HL-60 (cell line): Measurements from ENCODE around the gene SERTAD3.

ENCODE experiments used
- DNase-seq, 2 experiments: peaks; one replicate each; pipeline ENCODE4 v3.0.0-alpha.2; 2010 to 2020; ENCODE audit warnings: low read depth in 1 of 2, low spot score in 1 of 2
- H3K27ac ChIP-seq: fragments of 250-450 bp; sonication (Bioruptor Pico); replicated peaks from 2 replicates; pipeline ENCODE4 v1.5.1; 2020; ENCODE audit warnings: mild to moderate bottlenecking, moderate library complexity
- H3K27me3 ChIP-seq: fragments of 250-450 bp; sonication (Bioruptor Pico); 2 replicates; pipeline ENCODE4 v1.5.1; 2021; ENCODE audit warnings: mild to moderate bottlenecking, moderate library complexity; ENCODE audit not compliant: insufficient read depth, poor library complexity, severe bottlenecking
- H3K4me3 ChIP-seq: replicated peaks from 2 replicates; pipeline ENCODE4 v1.5.1; 2011; ENCODE audit warnings: mild to moderate bottlenecking, control low read depth, low read length; ENCODE audit not compliant: insufficient read depth
- GABPA ChIP-seq: IDR thresholded peaks from 2 replicates; pipeline ENCODE4 v1.6.1; 2012; ENCODE audit warnings: low read depth
- POLR2AphosphoS5 ChIP-seq: IDR thresholded peaks from 2 replicates; pipeline ENCODE4 v1.6.1; 2012; ENCODE audit warnings: low read depth
- REST ChIP-seq: IDR thresholded peaks from 2 replicates; pipeline ENCODE4 v1.6.1; 2012; ENCODE audit warnings: low read depth; ENCODE audit not compliant: insufficient replicate concordance
- SPI1 ChIP-seq: IDR thresholded peaks from 2 replicates; pipeline ENCODE4 v1.6.1; 2012; ENCODE audit warnings: low read depth, mild to moderate bottlenecking, borderline replicate concordance
- TF ChIP-seq, protein P1 (sequence below): IDR thresholded peaks from one replicate; pipeline ENCODE4 v1.5.1; 2011; ENCODE audit warnings: low read length, control low read depth, inconsistent platforms; ENCODE audit not compliant: insufficient read depth

SERTAD3 gene

DNA sequence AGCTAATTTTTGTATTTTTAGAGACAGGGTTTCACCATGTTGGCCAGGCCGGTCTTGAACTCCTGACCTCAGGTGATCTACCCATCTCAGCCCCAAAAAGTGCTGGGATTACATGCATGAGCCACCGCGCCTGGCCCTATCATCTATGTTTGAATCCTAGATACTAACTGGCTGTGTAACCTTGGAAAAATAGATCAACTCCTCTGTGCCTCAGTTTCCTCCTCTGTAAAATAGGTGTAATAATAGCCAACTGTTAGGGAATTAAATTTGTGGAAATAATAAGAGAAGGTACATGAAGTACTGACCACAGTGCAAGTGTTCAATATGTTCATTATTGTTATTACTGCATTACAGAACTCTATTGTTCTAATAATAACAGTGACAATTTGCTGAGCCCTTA lies 27.0 kb upstream of the SERTAD3 start:
- Histone ChIP-seq H3K4me3 (no peak overlapping the region), H3K27ac (no peak overlapping the region), H3K27me3 (peaks cover 11% of the 10 kb centered on the region)
- no peak for DNase-seq
- TF ChIP-seq, protein P1, sequence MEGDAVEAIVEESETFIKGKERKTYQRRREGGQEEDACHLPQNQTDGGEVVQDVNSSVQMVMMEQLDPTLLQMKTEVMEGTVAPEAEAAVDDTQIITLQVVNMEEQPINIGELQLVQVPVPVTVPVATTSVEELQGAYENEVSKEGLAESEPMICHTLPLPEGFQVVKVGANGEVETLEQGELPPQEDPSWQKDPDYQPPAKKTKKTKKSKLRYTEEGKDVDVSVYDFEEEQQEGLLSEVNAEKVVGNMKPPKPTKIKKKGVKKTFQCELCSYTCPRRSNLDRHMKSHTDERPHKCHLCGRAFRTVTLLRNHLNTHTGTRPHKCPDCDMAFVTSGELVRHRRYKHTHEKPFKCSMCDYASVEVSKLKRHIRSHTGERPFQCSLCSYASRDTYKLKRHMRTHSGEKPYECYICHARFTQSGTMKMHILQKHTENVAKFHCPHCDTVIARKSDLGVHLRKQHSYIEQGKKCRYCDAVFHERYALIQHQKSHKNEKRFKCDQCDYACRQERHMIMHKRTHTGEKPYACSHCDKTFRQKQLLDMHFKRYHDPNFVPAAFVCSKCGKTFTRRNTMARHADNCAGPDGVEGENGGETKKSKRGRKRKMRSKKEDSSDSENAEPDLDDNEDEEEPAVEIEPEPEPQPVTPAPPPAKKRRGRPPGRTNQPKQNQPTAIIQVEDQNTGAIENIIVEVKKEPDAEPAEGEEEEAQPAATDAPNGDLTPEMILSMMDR = no peak
- no peak for TF ChIP-seq REST
- TF ChIP-seq GABPA = no peak
- no peak for TF ChIP-seq POLR2AphosphoS5
- no peak for TF ChIP-seq SPI1

- Histone ChIP-seq H3K4me3 (no peak overlapping the region), H3K27ac (no peak overlapping the region), H3K27me3 (peaks cover 11% of the 10 kb centered on the region)
- TF ChIP-seq SPI1 = no peak
- DNase-seq = no peak
Measured at GRCh38 chr19:40469011-40469410, 24.9 kb upstream of the SERTAD3 start.

- no peak within 1 kb of the TSS for H3K27ac ChIP-seq
- TF ChIP-seq POLR2AphosphoS5 (no peak), SPI1 (no peak), GABPA (no peak), REST (no peak)
- TF ChIP-seq, protein P1 = no peak
- peak within 1 kb of the TSS; percentile 32 for H3K4me3 ChIP-seq
- H3K27me3 ChIP-seq = peaks cover 11% of the 10 kb centered on the region
- DNase-seq = no peak
Measured at GRCh38 chr19:40466985-40467734, 23.0 kb upstream of the SERTAD3 start, which contains the start of gene SPTBN4. Gene SPTBN4, plus strand, starts transcription at chr19:40467001. Its CDS starts 5,621 bp downstream, at chr19:40472622.

DNA sequence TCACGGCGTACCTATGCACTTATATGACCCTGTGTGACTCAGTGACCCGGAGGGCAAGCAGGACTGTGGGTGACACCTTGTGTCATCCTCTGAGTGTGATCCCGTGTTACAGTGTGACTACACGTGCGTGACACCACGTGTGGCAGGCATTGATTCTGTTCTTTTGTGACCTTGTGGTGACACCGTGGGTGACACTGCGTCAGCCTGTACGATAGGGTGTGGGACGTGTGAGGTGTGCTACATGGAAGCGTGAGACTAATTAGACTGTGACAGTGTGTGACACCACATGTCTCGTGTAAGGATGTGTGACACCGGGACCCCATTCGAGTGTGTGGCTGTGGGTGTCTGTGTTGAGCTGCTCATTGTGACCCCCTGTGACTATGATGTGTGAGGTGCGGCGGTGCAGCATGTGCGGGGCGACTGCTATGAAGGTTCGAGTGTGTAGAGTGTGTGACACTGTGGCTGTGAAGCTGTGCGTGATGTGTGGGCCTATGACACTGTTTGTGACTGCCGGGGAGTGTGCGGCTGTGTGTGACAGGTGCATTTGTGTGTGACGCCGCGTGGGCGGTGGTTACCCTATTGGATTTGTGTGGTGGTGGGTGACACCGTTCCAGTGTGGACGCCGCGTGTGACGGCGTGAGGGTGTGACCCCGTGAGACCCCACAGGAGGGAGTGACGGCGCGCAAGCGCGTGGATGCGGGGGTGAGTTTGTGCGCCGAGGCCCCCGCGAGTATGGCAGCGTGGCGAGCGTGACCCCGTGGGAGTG lies 22.3 kb upstream of the SERTAD3 start:
- no peak for DNase-seq
- TF ChIP-seq, protein P1 = no peak
- TF ChIP-seq REST = no peak
- no peak for TF ChIP-seq POLR2AphosphoS5
- no peak for TF ChIP-seq GABPA
- no peak for TF ChIP-seq SPI1
- Histone ChIP-seq H3K27ac (no peak overlapping the region), H3K4me3 (peak overlapping the region; percentile 32), H3K27me3 (peaks cover 11% of the 10 kb centered on the region)
